Neuronal stem cell (in vitro differentiated cells): ENCODE data around the gene BFSP1.

Experiments used
- DNase-seq: peaks from one replicate; pipeline ENCODE4 v3.0.0-alpha.2; 2013; ENCODE audit warnings: low spot score
- H2AFZ ChIP-seq: one replicate; pipeline ENCODE4 v1.6.1; 2013; ENCODE audit warnings: mild to moderate bottlenecking, low read length, inconsistent platforms
- H2AK5ac ChIP-seq: 2 replicates; pipeline ENCODE4 v1.6.1; 2013; ENCODE audit warnings: low read depth, mild to moderate bottlenecking, inconsistent platforms, low read length, moderate library complexity, mixed read lengths
- H2BK120ac ChIP-seq: 2 replicates; pipeline ENCODE4 v1.6.1; 2013; ENCODE audit warnings: low read depth, mild to moderate bottlenecking, inconsistent platforms, low read length, moderate library complexity, mixed read lengths
- H2BK12ac ChIP-seq: one replicate; pipeline ENCODE4 v1.6.1; 2013; ENCODE audit warnings: low read length, inconsistent platforms
- H2BK15ac ChIP-seq: 2 replicates; pipeline ENCODE4 v1.6.1; 2013; ENCODE audit warnings: mild to moderate bottlenecking, low read length, inconsistent platforms, mixed read lengths
- H2BK5ac ChIP-seq: one replicate; pipeline ENCODE4 v1.6.1; 2013; ENCODE audit warnings: inconsistent platforms, mild to moderate bottlenecking, low read length, moderate library complexity
- H3K14ac ChIP-seq: one replicate; pipeline ENCODE4 v1.6.1; 2013; ENCODE audit warnings: low read length, inconsistent platforms
- H3K18ac ChIP-seq: 2 replicates; pipeline ENCODE4 v1.6.1; 2013; ENCODE audit warnings: low read length, inconsistent platforms
- H3K23ac ChIP-seq: 2 replicates; pipeline ENCODE4 v1.6.1; 2013; ENCODE audit warnings: low read depth, mild to moderate bottlenecking, mixed read lengths, low read length, inconsistent platforms; ENCODE audit not compliant: poor library complexity
- H3K27ac ChIP-seq: replicated peaks from 3 replicates; pipeline ENCODE4 v1.5.1; 2013; ENCODE audit warnings: low read length, inconsistent platforms
- H3K27me3 ChIP-seq, 3 experiments: 2 replicates each; pipeline ENCODE4 v1.6.1; 2013; ENCODE audit warnings: low read length in 3 of 3, mild to moderate bottlenecking in 2 of 3, inconsistent platforms in 1 of 3, low read depth in 1 of 3, mixed read lengths in 1 of 3, moderate library complexity in 1 of 3; ENCODE audit not compliant: control insufficient read depth in 3 of 3, insufficient read depth in 3 of 3
- H3K36me3 ChIP-seq, 2 donors: replicated peaks in 1 of 2; 2 replicates each; pipeline ENCODE4 v1.6.1; 2013; ENCODE audit warnings: low read length in 2 of 2; ENCODE audit not compliant: control insufficient read depth in 2 of 2, insufficient read depth in 2 of 2
- H3K4ac ChIP-seq: 2 replicates; pipeline ENCODE4 v1.6.1; 2013; ENCODE audit warnings: inconsistent platforms, mild to moderate bottlenecking, low read length, moderate library complexity
- H3K4me1 ChIP-seq, 2 donors: 1 replicate in 1 of 2; 2 replicates in 1 of 2; pipeline ENCODE4 v1.6.1; 2013; ENCODE audit warnings: low read length in 2 of 2, low read depth in 1 of 2; ENCODE audit not compliant: control insufficient read depth in 2 of 2, insufficient read depth in 1 of 2
- H3K4me2 ChIP-seq: one replicate; pipeline ENCODE4 v1.6.1; 2013; ENCODE audit warnings: mild to moderate bottlenecking, low read length, inconsistent platforms; ENCODE audit not compliant: insufficient read depth, poor library complexity, severe bottlenecking
- H3K4me3 ChIP-seq, 2 donors: 2 replicates each; pipeline ENCODE4 v1.5.1; 2013; ENCODE audit warnings: low read length in 2 of 2, mild to moderate bottlenecking in 2 of 2, inconsistent platforms in 1 of 2, moderate library complexity in 1 of 2
- H3K79me1 ChIP-seq: one replicate; pipeline ENCODE4 v1.6.1; 2013; ENCODE audit warnings: low read depth, mild to moderate bottlenecking, inconsistent platforms, low read length, moderate library complexity
- H3K9ac ChIP-seq: one replicate; pipeline ENCODE4 v1.6.1; 2013; ENCODE audit warnings: mild to moderate bottlenecking, low read depth, low read length, inconsistent platforms; ENCODE audit not compliant: poor library complexity
- H3K9me3 ChIP-seq, 2 donors: replicated peaks in 1 of 2; 2 replicates each; pipeline versions ENCODE3 to v1.6.1; 2013; ENCODE audit warnings: low read length in 2 of 2, mild to moderate bottlenecking in 2 of 2, inconsistent platforms in 1 of 2, low read depth in 1 of 2, mixed read lengths in 1 of 2, moderate library complexity in 1 of 2; ENCODE audit not compliant: control insufficient read depth in 2 of 2, insufficient read depth in 1 of 2
- H4K8ac ChIP-seq: one replicate; pipeline ENCODE4 v1.6.1; 2013; ENCODE audit warnings: low read depth, mild to moderate bottlenecking, inconsistent platforms, low read length, moderate library complexity
- H4K91ac ChIP-seq: one replicate; pipeline ENCODE4 v1.6.1; 2013; ENCODE audit warnings: low read length, low read depth, mild to moderate bottlenecking, inconsistent platforms; ENCODE audit not compliant: poor library complexity
- WGBS, 2 donors: extraction: QIAGEN DNeasy Blood & Tissue Kit; methylation state at CpG; one replicate each; pipeline ENCODE4 v1.1.7; 2013; ENCODE audit warnings: missing lambda C conversion rate in 2 of 2, mixed read lengths in 1 of 2; ENCODE audit not compliant: insufficient read length in 2 of 2, insufficient replicate concordance in 1 of 2; ENCODE audit errors: extremely low coverage in 2 of 2; 5-methylcytosine and 5-hydroxymethylcytosine counted together

The BFSP1 gene

DNA sequence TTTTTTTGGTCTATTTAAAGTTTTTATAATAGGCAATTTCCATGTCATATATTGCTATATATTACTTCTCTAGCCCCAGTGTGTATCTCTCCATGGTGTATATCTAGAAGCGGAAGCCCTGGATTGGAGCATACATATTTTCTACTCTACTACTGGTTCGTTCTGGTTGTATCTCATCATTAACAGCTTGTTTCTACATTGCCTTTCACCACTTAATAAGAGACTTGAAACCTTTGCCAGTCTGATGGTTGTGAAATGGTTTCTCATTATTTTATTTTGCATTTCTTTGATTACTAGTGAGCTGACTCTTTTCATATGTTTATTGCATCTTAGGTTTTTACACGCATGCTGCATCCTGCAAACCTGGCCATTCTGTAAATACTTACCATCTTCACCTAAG is 42.3 kb upstream of the BFSP1 start:
- Histone ChIP-seq H2AFZ (no peak overlapping the region), H4K91ac (no peak overlapping the region), H4K8ac (no peak overlapping the region), H3K4me2 (no peak overlapping the region), H2BK5ac (no peak overlapping the region), H2AK5ac (no peak overlapping the region), H2BK12ac (no peak overlapping the region), H3K23ac (no peak overlapping the region), H3K14ac (no peak overlapping the region), H3K27ac (no peak overlapping the region), H3K36me3 (peaks cover 0 to 10% of the 10 kb centered on the region in 2 donors), H3K9ac (no peak overlapping the region), H3K27me3 (peaks cover 0 to 2% (median 0%) of the 10 kb centered on the region in 3 experiments), H3K4me1 (peaks cover 4 to 5% of the 10 kb centered on the region in 2 donors), H3K4me3 (no peak overlapping the region), H3K18ac (no peak overlapping the region), H2BK15ac (no peak overlapping the region), H2BK120ac (no peak overlapping the region), H3K4ac (no peak overlapping the region), H3K9me3 (no peaks in the 10 kb centered on the region), H3K79me1 (peaks cover 2% of the 10 kb centered on the region)
- no peak for DNase-seq
- no CpG with 5 or more reads among the region's 3 CpGs for WGBS, 2 donors

DNA sequence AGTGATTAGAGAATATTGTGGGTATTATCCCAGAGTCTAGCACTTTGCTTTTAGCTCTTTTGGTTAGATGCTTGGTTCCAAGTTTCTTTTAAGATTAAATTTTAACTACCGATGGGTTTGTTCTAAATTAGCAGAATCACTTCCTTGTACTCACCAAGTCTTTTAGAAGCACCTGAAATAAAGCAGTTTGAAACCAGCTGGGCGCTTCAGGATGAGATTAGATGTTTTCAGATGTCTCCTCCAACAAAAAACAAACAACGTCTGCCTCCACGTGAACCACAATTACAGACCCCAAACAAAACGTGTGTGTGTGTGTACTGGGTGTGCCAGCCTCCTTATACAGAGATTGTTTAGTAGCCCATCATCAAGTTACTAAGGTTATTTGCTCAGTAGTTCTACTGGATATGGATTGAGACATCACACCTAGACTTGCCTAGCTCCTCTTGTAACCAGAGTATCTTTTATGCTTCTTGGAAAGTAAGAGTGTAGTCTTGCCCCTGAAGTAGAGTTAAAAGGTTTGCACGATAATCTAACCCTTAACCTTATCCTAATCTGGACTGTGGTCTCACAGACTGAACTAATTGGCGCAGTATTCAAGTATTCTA is 41.0 kb upstream of the BFSP1 start:
- no peak overlapping the region for H2BK15ac ChIP-seq
- no peaks in the 10 kb centered on the region for H3K9me3 ChIP-seq
- no peak for DNase-seq

DNA sequence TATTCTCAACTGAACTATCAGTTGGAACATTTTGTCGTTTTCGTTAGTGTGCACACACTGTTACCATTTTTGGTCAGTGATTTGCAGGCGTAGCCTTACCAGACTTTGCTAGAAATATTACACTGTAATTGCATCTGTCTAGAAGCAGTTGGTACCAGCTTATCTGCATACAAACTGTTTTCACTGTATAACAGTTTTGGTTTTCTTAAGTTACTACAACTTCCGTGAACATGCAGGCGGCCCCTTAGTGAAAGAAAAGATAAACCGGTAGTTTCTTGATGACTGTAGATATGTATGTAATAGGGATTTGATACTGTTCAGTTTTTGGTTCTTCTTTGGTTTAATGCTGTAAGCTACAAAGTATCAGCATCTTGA is 40.0 kb upstream of the BFSP1 start:
- H3K27ac ChIP-seq: no peak overlapping the region
- no CpG with 5 or more reads among the region's 6 CpGs for WGBS, 2 donors
- H2BK12ac ChIP-seq: no peak overlapping the region
- H3K4me1 ChIP-seq: peaks cover 6 to 7% of the 10 kb centered on the region in 2 donors
- H3K9me3 ChIP-seq: no peaks in the 10 kb centered on the region
- H3K4ac ChIP-seq: no peak overlapping the region
- no peak overlapping the region for H3K18ac ChIP-seq
- H3K36me3 ChIP-seq: peaks cover 0 to 10% of the 10 kb centered on the region in 2 donors
- H3K27me3 ChIP-seq: peaks cover 0 to 3% (median 3%) of the 10 kb centered on the region in 3 experiments
- H2AFZ ChIP-seq: no peak overlapping the region
- no peak overlapping the region for H4K91ac ChIP-seq
- no peak for DNase-seq
- H2AK5ac ChIP-seq: no peak overlapping the region
- H3K79me1 ChIP-seq: peaks cover 2% of the 10 kb centered on the region
- no peak overlapping the region for H4K8ac ChIP-seq
- H2BK120ac ChIP-seq: no peak overlapping the region
- peak overlapping the region in 1 of 2 donors; percentile 75 for H3K4me3 ChIP-seq
- no peak overlapping the region for H2BK5ac ChIP-seq
- no peak overlapping the region for H3K23ac ChIP-seq
- H2BK15ac ChIP-seq: no peak overlapping the region
- H3K9ac ChIP-seq: no peak overlapping the region
- H3K4me2 ChIP-seq: peak overlapping the region; percentile 78
- H3K14ac ChIP-seq: no peak overlapping the region

More for the DNA sequence above, 41.0 kb upstream of the BFSP1 start:
- peaks cover 6 to 7% of the 10 kb centered on the region in 2 donors for H3K4me1 ChIP-seq
- no peak overlapping the region for H3K23ac ChIP-seq
- H2AFZ ChIP-seq: no peak overlapping the region
- WGBS, 2 donors: no CpG with 5 or more reads among the region's 7 CpGs
- no peak overlapping the region for H2BK120ac ChIP-seq
- no peak overlapping the region for H3K4ac ChIP-seq
- no peak overlapping the region for H3K4me2 ChIP-seq
- peaks cover 0 to 10% of the 10 kb centered on the region in 2 donors for H3K36me3 ChIP-seq
- no peak overlapping the region for H4K8ac ChIP-seq
- H3K18ac ChIP-seq: no peak overlapping the region
- H3K9ac ChIP-seq: no peak overlapping the region
- H3K14ac ChIP-seq: no peak overlapping the region
- peaks cover 0 to 3% (median 3%) of the 10 kb centered on the region in 3 experiments for H3K27me3 ChIP-seq
- H2AK5ac ChIP-seq: no peak overlapping the region
- H2BK5ac ChIP-seq: no peak overlapping the region
- no peak overlapping the region for H4K91ac ChIP-seq
- H3K27ac ChIP-seq: no peak overlapping the region
- H3K79me1 ChIP-seq: peaks cover 2% of the 10 kb centered on the region
- H2BK12ac ChIP-seq: no peak overlapping the region
- no peak overlapping the region for H3K4me3 ChIP-seq

DNA sequence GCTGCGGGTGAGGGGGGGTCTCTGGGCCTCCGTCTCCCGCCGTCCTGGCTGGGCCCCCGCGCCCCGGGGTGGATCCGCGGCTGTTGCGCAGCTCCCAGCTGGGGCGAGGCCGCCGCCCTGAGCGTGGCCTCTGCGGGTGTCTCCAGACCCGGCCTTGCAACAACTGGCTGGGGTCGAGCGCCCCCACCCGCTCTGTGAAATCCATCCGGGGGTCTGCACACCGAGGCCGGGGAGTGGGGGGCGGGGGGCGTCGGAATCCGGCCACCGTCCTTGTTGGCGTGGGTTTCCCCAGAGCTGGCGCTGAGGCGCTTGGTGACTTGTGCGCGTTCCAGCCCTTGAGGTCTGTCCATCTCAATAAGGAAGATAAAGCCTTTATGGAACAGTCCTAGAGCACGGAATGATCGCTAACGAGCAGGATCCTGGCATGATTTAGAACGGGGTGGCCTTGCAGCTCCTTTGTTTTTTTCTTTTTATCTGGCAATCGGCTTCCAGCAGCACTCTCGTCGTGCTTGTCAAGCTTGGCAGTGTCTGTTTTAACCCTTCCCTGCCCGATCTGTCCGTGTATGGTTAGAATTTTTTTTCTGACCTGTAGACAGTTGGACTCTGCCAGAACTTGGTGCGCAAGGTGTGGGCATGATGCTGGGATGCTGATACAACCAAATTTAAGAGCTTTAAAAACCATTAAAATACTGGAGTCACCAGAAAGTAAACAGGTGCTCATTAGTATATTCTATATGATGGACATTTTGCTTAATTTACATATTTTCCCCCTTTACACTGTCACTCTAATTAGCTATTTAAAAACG is 39.4 kb upstream of the BFSP1 start:
- DNase-seq: peak; percentile 64
- Histone ChIP-seq H2BK15ac (peak overlapping the region; percentile 81), H2AK5ac (no peak overlapping the region), H3K4me2 (peak overlapping the region; percentile 78), H3K27ac (peak overlapping the region; percentile 92), H3K79me1 (peaks cover 2% of the 10 kb centered on the region), H2BK12ac (no peak overlapping the region), H4K8ac (no peak overlapping the region), H3K4me3 (peak overlapping the region; percentile 75 to 99), H3K23ac (no peak overlapping the region), H2BK5ac (peak overlapping the region; percentile 98), H2AFZ (peak overlapping the region; percentile 97), H3K27me3 (peaks cover 0 to 3% (median 3%) of the 10 kb centered on the region in 3 experiments), H4K91ac (no peak overlapping the region), H3K9me3 (no peaks in the 10 kb centered on the region), H3K4ac (no peak overlapping the region), H3K4me1 (peaks cover 6 to 7% of the 10 kb centered on the region in 2 donors), H3K14ac (peak overlapping the region; percentile 95), H3K9ac (peak overlapping the region; percentile 93), H3K18ac (peak overlapping the region; percentile 97), H2BK120ac (peak overlapping the region; percentile 90), H3K36me3 (peaks cover 0 to 10% of the 10 kb centered on the region in 2 donors)
- no CpG with 5 or more reads among the region's 43 CpGs for WGBS, 2 donors
